ENCODE results near the gene ADAMTS16.

The ADAMTS16 gene

DNA sequence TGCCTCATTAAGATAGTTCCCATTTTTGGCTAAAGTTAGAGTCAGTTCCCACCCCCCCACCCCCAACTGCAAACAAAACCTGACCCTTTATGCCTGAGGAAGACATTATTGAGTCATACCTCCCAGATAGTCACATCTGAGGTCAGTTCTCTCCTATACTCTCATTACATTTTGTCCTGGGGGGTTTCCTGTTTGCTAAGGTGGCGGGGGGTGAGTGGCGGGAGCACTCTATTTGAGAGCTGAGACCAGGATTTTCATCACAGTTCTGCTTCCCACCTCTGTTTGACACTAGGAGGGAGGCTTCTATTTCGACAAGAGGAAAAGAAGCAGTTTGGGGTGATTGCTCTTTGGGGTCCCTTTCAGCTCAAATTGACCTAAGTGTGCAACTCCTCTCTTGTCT lies 222.9 kb downstream of the ADAMTS16 start:
- no peak overlapping the region for H2BK5ac ChIP-seq (ENCODE audit: low read depth, low read length, poor library complexity, severe bottlenecking)
- no peak overlapping the region for H2AK5ac ChIP-seq (ENCODE audit: low read length, severe bottlenecking)
- H2AFZ ChIP-seq (ENCODE audit: low read depth, low read length): no peak overlapping the region
- no peak overlapping the region for H4K91ac ChIP-seq (ENCODE audit: low read length)
- no peak for DNase-seq
- no peaks in the 10 kb centered on the region for H3K4me1 ChIP-seq (ENCODE audit: control insufficient read depth, insufficient read depth, low read depth, low read length)
- H3K27me3 ChIP-seq (ENCODE audit: control insufficient read depth in 1 of 2, insufficient read depth in 1 of 2, low read length in 2 of 2): peaks cover 0 to 25% of the 10 kb centered on the region in 2 experiments
- no peak overlapping the region for H3K23ac ChIP-seq (ENCODE audit: low read length in 2 of 2)
- no peak overlapping the region for H3K4me2 ChIP-seq (ENCODE audit: low read length, poor library complexity, severe bottlenecking)
- H3K79me1 ChIP-seq (replicated peaks; ENCODE audit: low read length, poor library complexity, severe bottlenecking): no peaks in the 10 kb centered on the region
- H3K4me3 ChIP-seq (ENCODE audit: insufficient read depth in 1 of 2, low read depth in 1 of 2, low read length in 2 of 2): no peak overlapping the region
- no peak overlapping the region for H2BK12ac ChIP-seq (ENCODE audit: low read length in 2 of 2)
- H3K18ac ChIP-seq (ENCODE audit: low read depth in 1 of 2, low read length in 2 of 2): no peak overlapping the region
- H4K8ac ChIP-seq (ENCODE audit: low read length): no peak overlapping the region
- no peak overlapping the region for H2BK15ac ChIP-seq (ENCODE audit: low read depth, poor library complexity, severe bottlenecking)
- WGBS: 79% methylated on average over 1 of the region's 3 CpGs
- H3K14ac ChIP-seq (ENCODE audit: low read length in 2 of 2): no peak overlapping the region
- H3K9me3 ChIP-seq (ENCODE audit: control insufficient read depth, low read length): no peaks in the 10 kb centered on the region
- H3K36me3 ChIP-seq (ENCODE audit: control insufficient read depth in 1 of 2, insufficient read depth in 2 of 2, low read depth in 1 of 2, low read length in 2 of 2): no peaks in the 10 kb centered on the region
- H3K27ac ChIP-seq (ENCODE audit: low read length, poor library complexity, severe bottlenecking): no peak overlapping the region
- no peak overlapping the region for H2BK120ac ChIP-seq (ENCODE audit: low read depth, low read length)
- H3K9ac ChIP-seq (ENCODE audit: low read length): no peak overlapping the region
- H3K4ac ChIP-seq (ENCODE audit: low read depth in 1 of 2, low read length in 2 of 2): no peak overlapping the region

DNA sequence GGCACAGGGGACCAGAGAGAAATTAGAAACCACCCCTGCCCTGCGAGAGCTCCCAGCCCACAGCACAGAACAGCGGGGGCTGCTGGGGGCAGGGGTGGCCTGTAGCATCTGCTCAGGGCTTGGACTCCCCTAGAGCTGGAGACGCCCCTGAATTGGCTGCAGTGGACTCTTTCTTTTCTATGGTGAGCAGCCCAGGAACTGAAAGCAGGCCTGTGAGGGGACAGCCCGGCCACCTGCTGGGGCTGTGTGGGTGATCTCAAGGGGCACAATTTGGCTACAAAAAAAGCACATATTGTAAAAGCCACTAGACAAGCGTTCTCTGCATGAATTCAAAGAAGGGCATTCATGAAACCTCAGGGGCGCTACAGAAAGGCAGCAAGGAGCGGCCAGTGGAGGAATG lies 224.8 kb downstream of the ADAMTS16 start:
- Histone ChIP-seq H3K9me3 (ENCODE audit: control insufficient read depth, low read length) (no peaks in the 10 kb centered on the region), H2AK5ac (ENCODE audit: low read length, severe bottlenecking) (no peak overlapping the region), H3K9ac (ENCODE audit: low read length) (no peak overlapping the region), H2BK5ac (ENCODE audit: low read depth, low read length, poor library complexity, severe bottlenecking) (no peak overlapping the region), H3K18ac (ENCODE audit: low read depth in 1 of 2, low read length in 2 of 2) (no peak overlapping the region), H3K4me2 (ENCODE audit: low read length, poor library complexity, severe bottlenecking) (no peak overlapping the region), H4K91ac (ENCODE audit: low read length) (no peak overlapping the region), H3K79me1 (replicated peaks; ENCODE audit: low read length, poor library complexity, severe bottlenecking) (no peaks in the 10 kb centered on the region), H2AFZ (ENCODE audit: low read depth, low read length) (no peak overlapping the region), H3K14ac (ENCODE audit: low read length in 2 of 2) (no peak overlapping the region), H2BK15ac (ENCODE audit: low read depth, poor library complexity, severe bottlenecking) (no peak overlapping the region), H3K27ac (ENCODE audit: low read length, poor library complexity, severe bottlenecking) (no peak overlapping the region), H3K4me1 (ENCODE audit: control insufficient read depth, insufficient read depth, low read depth, low read length) (no peaks in the 10 kb centered on the region), H3K4me3 (ENCODE audit: insufficient read depth in 1 of 2, low read depth in 1 of 2, low read length in 2 of 2) (no peak overlapping the region), H2BK120ac (ENCODE audit: low read depth, low read length) (no peak overlapping the region), H3K4ac (ENCODE audit: low read depth in 1 of 2, low read length in 2 of 2) (no peak overlapping the region), H3K36me3 (ENCODE audit: control insufficient read depth in 1 of 2, insufficient read depth in 2 of 2, low read depth in 1 of 2, low read length in 2 of 2) (no peaks in the 10 kb centered on the region), H3K23ac (ENCODE audit: low read length in 2 of 2) (no peak overlapping the region), H3K27me3 (ENCODE audit: control insufficient read depth in 1 of 2, insufficient read depth in 1 of 2, low read length in 2 of 2) (peaks cover 0 to 21% of the 10 kb centered on the region in 2 experiments), H4K8ac (ENCODE audit: low read length) (no peak overlapping the region), H2BK12ac (ENCODE audit: low read length in 2 of 2) (no peak overlapping the region)
- no peak for DNase-seq
- WGBS: 93% methylated on average over 7 of the region's 7 CpGs

DNA sequence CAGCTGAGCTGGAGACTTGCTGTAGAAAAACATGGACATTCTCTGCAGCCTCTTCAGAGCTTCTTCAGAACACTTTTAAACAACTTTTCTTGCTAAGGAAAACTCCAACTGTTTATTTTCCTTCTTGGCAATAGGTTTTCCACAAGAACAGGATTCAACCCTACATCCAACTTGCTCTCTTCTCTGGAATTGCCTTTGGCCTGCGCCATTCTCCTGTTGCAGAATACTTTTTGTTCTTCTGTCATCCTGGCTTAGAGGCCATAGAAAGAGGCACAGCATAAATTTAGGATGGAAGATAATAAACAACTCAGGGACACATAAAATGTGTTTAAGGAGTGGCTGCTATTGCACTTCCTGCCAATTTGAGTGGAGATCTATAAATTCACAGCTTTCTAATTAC lies 227.6 kb downstream of the ADAMTS16 start:
- 90% methylated on average over 1 of the region's 1 CpG for WGBS
- no peaks in the 10 kb centered on the region for H3K4me1 ChIP-seq (ENCODE audit: control insufficient read depth, insufficient read depth, low read depth, low read length)
- H3K18ac ChIP-seq (ENCODE audit: low read depth in 1 of 2, low read length in 2 of 2): no peak overlapping the region
- no peak overlapping the region for H4K8ac ChIP-seq (ENCODE audit: low read length)
- H2BK12ac ChIP-seq (ENCODE audit: low read length in 2 of 2): no peak overlapping the region
- H3K14ac ChIP-seq (ENCODE audit: low read length in 2 of 2): no peak overlapping the region
- H3K9me3 ChIP-seq (ENCODE audit: control insufficient read depth, low read length): no peaks in the 10 kb centered on the region
- H3K4ac ChIP-seq (ENCODE audit: low read depth in 1 of 2, low read length in 2 of 2): no peak overlapping the region
- H4K91ac ChIP-seq (ENCODE audit: low read length): no peak overlapping the region
- DNase-seq: no peak
- H3K27ac ChIP-seq (ENCODE audit: low read length, poor library complexity, severe bottlenecking): no peak overlapping the region
- H2BK120ac ChIP-seq (ENCODE audit: low read depth, low read length): no peak overlapping the region
- no peaks in the 10 kb centered on the region for H3K36me3 ChIP-seq (ENCODE audit: control insufficient read depth in 1 of 2, insufficient read depth in 2 of 2, low read depth in 1 of 2, low read length in 2 of 2)
- no peak overlapping the region for H3K23ac ChIP-seq (ENCODE audit: low read length in 2 of 2)
- peaks cover 0 to 11% of the 10 kb centered on the region in 2 experiments for H3K27me3 ChIP-seq (ENCODE audit: control insufficient read depth in 1 of 2, insufficient read depth in 1 of 2, low read length in 2 of 2)
- no peak overlapping the region for H3K4me3 ChIP-seq (ENCODE audit: insufficient read depth in 1 of 2, low read depth in 1 of 2, low read length in 2 of 2)
- no peaks in the 10 kb centered on the region for H3K79me1 ChIP-seq (replicated peaks; ENCODE audit: low read length, poor library complexity, severe bottlenecking)
- no peak overlapping the region for H2AFZ ChIP-seq (ENCODE audit: low read depth, low read length)
- no peak overlapping the region for H3K4me2 ChIP-seq (ENCODE audit: low read length, poor library complexity, severe bottlenecking)
- no peak overlapping the region for H2BK5ac ChIP-seq (ENCODE audit: low read depth, low read length, poor library complexity, severe bottlenecking)
- no peak overlapping the region for H2AK5ac ChIP-seq (ENCODE audit: low read length, severe bottlenecking)
- no peak overlapping the region for H2BK15ac ChIP-seq (ENCODE audit: low read depth, poor library complexity, severe bottlenecking)
- no peak overlapping the region for H3K9ac ChIP-seq (ENCODE audit: low read length)

DNA sequence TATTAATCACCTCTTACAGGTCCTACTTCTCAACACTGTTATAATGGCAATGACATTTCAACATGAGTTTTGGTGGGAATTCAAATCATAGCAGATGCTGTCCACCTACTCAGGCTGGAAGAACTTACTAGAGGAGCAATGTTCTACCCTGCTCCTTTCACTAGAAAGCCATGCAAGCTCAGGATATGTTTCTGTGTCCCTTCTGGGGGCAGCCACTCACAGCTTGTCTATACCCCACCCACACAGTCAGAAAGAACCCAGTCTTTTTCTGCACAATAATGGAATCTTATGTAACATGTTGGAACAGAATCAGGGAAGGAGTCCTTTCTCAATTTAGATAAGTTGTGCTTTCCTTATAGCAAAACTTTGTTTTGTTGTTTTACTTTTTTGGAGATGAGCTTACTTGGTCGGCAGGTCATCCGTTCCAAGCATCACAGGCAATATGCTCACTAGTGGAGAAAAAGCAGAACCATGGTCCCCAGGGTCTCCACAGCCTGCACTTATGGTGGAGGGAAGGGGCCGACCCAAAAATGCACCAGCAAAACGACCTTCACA lies 229.0 kb downstream of the ADAMTS16 start:
- no peak overlapping the region for H3K4me3 ChIP-seq (ENCODE audit: insufficient read depth in 1 of 2, low read depth in 1 of 2, low read length in 2 of 2)
- H3K4ac ChIP-seq (ENCODE audit: low read depth in 1 of 2, low read length in 2 of 2): no peak overlapping the region
- no peak overlapping the region for H2BK5ac ChIP-seq (ENCODE audit: low read depth, low read length, poor library complexity, severe bottlenecking)
- no peak overlapping the region for H2AK5ac ChIP-seq (ENCODE audit: low read length, severe bottlenecking)
- H2BK120ac ChIP-seq (ENCODE audit: low read depth, low read length): no peak overlapping the region
- H3K36me3 ChIP-seq (ENCODE audit: control insufficient read depth in 1 of 2, insufficient read depth in 2 of 2, low read depth in 1 of 2, low read length in 2 of 2): no peaks in the 10 kb centered on the region
- 75% methylated on average over 4 of the region's 4 CpGs for WGBS
- H3K27me3 ChIP-seq (ENCODE audit: control insufficient read depth in 1 of 2, insufficient read depth in 1 of 2, low read length in 2 of 2): peaks cover 0 to 6% of the 10 kb centered on the region in 2 experiments
- H2BK15ac ChIP-seq (ENCODE audit: low read depth, poor library complexity, severe bottlenecking): no peak overlapping the region
- no peak overlapping the region for H2AFZ ChIP-seq (ENCODE audit: low read depth, low read length)
- H4K8ac ChIP-seq (ENCODE audit: low read length): no peak overlapping the region
- H3K4me1 ChIP-seq (ENCODE audit: control insufficient read depth, insufficient read depth, low read depth, low read length): peaks cover 4% of the 10 kb centered on the region
- H3K9ac ChIP-seq (ENCODE audit: low read length): no peak overlapping the region
- H3K27ac ChIP-seq (ENCODE audit: low read length, poor library complexity, severe bottlenecking): no peak overlapping the region
- no peaks in the 10 kb centered on the region for H3K79me1 ChIP-seq (replicated peaks; ENCODE audit: low read length, poor library complexity, severe bottlenecking)
- no peak overlapping the region for H3K18ac ChIP-seq (ENCODE audit: low read depth in 1 of 2, low read length in 2 of 2)
- H2BK12ac ChIP-seq (ENCODE audit: low read length in 2 of 2): no peak overlapping the region
- H3K14ac ChIP-seq (ENCODE audit: low read length in 2 of 2): no peak overlapping the region
- no peak overlapping the region for H4K91ac ChIP-seq (ENCODE audit: low read length)
- no peak overlapping the region for H3K4me2 ChIP-seq (ENCODE audit: low read length, poor library complexity, severe bottlenecking)
- H3K9me3 ChIP-seq (ENCODE audit: control insufficient read depth, low read length): no peaks in the 10 kb centered on the region
- no peak overlapping the region for H3K23ac ChIP-seq (ENCODE audit: low read length in 2 of 2)
- DNase-seq: no peak

All from mesenchymal stem cell (in vitro differentiated cells and primary cell).